GM12878 (cell line): ENCODE measurements around the gene HIF3A. TPM values are rescaled to one million over a fixed set of nuclear protein-coding genes. Genes with fewer than 3 reads are reported as not detected.

Source experiments
- ATAC-seq: fragments of 200-7000 bp; cut with Tn5 transposase; 3 replicates; pipeline ENCODE4 v1.9.1; 2020; ENCODE audit warnings: mild to moderate bottlenecking, moderate library complexity
- BruUV-seq: library from RNA; stranded (reverse); fragments of 400-500 nt; replicated peaks from 2 replicates; lab custom pipeline; 2021; lab: Mats Ljungman, UMichigan
- CTCF ChIA-PET: fragments of 300-600 bp; sonication (Branson Sonifier 250); formaldehyde crosslinking; extraction: SDS; loops from one replicate; lab custom pipeline; 2021; ENCODE audit warnings: inconsistent platforms; lab: Yijun Ruan, JAX
- POLR2A ChIA-PET: fragments of 350-600 bp; formaldehyde crosslinking; extraction: SDS; loops from one replicate; lab custom pipeline; 2021; ENCODE audit warnings: inconsistent platforms; lab: Charles Lee
- RAD21 ChIA-PET: fragments of 300-600 bp; sonication (Branson Sonifier 250); formaldehyde crosslinking; loops from one replicate; lab custom pipeline; 2023; ENCODE audit warnings: antibody characterized with exemption; ENCODE audit not compliant: unreplicated experiment; lab: Charles Lee
- SMC1A ChIA-PET: fragments of 300-600 bp; sonication (Branson Sonifier 250); formaldehyde crosslinking; loops from one replicate; lab custom pipeline; 2023; ENCODE audit not compliant: unreplicated experiment, uncharacterized antibody; lab: Charles Lee
- DNase-seq: peaks from one replicate; pipeline ENCODE4 v3.0.0-alpha.2; 2011; ENCODE audit warnings: low read depth, low spot score
- FAIRE-seq: peaks from 3 replicates; lab custom pipeline; 2011; peaks lifted over from hg19 to GRCh38; lab: Jason Lieb, UNC
- H2AFZ ChIP-seq: 2 replicates; pipeline ENCODE4 v1.6.0; 2011; ENCODE audit warnings: low read depth, low read length, control low read depth; ENCODE audit not compliant: control insufficient read depth
- H3K27ac ChIP-seq: 2 replicates; pipeline ENCODE4 v1.5.1; 2011; ENCODE audit warnings: control low read depth; ENCODE audit not compliant: control insufficient read depth, insufficient read depth
- H3K27me3 ChIP-seq, 2 experiments: replicated peaks in 1 of 2; 2 replicates each; pipeline versions ENCODE4 v1.6.0 to v1.6.1; 2011; ENCODE audit warnings: low read length in 1 of 2; ENCODE audit not compliant: control insufficient read depth in 2 of 2, insufficient read depth in 2 of 2
- H3K36me3 ChIP-seq, 2 experiments: 2 replicates each; pipeline ENCODE4 v1.5.1; 2011; ENCODE audit warnings: low read length in 1 of 2; ENCODE audit not compliant: control insufficient read depth in 2 of 2, insufficient read depth in 2 of 2
- H3K4me1 ChIP-seq: 2 replicates; pipeline ENCODE4 v1.6.1; 2011; ENCODE audit warnings: mild to moderate bottlenecking, low read length, moderate library complexity, mixed read lengths; ENCODE audit not compliant: control insufficient read depth, insufficient read depth
- H3K4me2 ChIP-seq: 2 replicates; pipeline ENCODE4 v1.6.0; 2011; ENCODE audit warnings: control low read depth; ENCODE audit not compliant: control insufficient read depth, insufficient read depth
- H3K4me3 ChIP-seq: fragments of 200-600 bp; sonication (generic); 2 replicates; pipeline ENCODE4 v1.5.1; 2016
- H3K79me2 ChIP-seq: 2 replicates; pipeline ENCODE4 v1.6.0; 2011; ENCODE audit warnings: low read length; ENCODE audit not compliant: control insufficient read depth, insufficient read depth
- H3K9ac ChIP-seq: 2 replicates; pipeline ENCODE4 v1.8.0; 2011; ENCODE audit warnings: low read length, control low read depth, mixed read lengths; ENCODE audit not compliant: control insufficient read depth, insufficient read depth
- H3K9me3 ChIP-seq: replicated peaks from 3 replicates; pipeline ENCODE4 v1.5.1; 2011; ENCODE audit warnings: mild to moderate bottlenecking, low read length; ENCODE audit not compliant: control insufficient read depth, insufficient read depth
- H4K20me1 ChIP-seq: 2 replicates; pipeline ENCODE4 v1.6.0; 2011; ENCODE audit not compliant: control insufficient read depth, insufficient read depth
- CHD4 ChIP-seq: fragments of 200-600 bp; sonication (generic); IDR thresholded peaks from 2 replicates; pipeline ENCODE4 v1.6.1; 2016; ENCODE audit warnings: mild to moderate bottlenecking
- FOXK2 ChIP-seq: fragments of 450-650 bp; IDR thresholded peaks from 2 replicates; pipeline ENCODE4 v1.6.1; 2017; ENCODE audit warnings: mild to moderate bottlenecking, moderate library complexity
- GABPA ChIP-seq: IDR thresholded peaks from 2 replicates; pipeline ENCODE4 v1.6.1; 2014; ENCODE audit warnings: antibody characterized with exemption, low read depth, mild to moderate bottlenecking, inconsistent platforms
- IKZF1 ChIP-seq: fragments of 450-650 bp; conservative IDR thresholded peaks from 2 replicates; pipeline ENCODE4 v1.6.1; 2017; ENCODE audit warnings: antibody characterized with exemption, mild to moderate bottlenecking
- JUNB ChIP-seq: IDR thresholded peaks from 2 replicates; pipeline ENCODE4 v1.6.1; 2016; ENCODE audit warnings: antibody characterized with exemption, mild to moderate bottlenecking
- MTA2 ChIP-seq: fragments of 450-650 bp; IDR thresholded peaks from 2 replicates; pipeline ENCODE4 v1.6.1; 2016; ENCODE audit warnings: low read depth, mild to moderate bottlenecking, moderate library complexity
- MTA3 ChIP-seq: IDR thresholded peaks from 2 replicates; pipeline ENCODE4 v1.6.1; 2012; ENCODE audit warnings: low read length, inconsistent platforms, borderline replicate concordance
- NFYB ChIP-seq: IDR thresholded peaks from 2 replicates; pipeline ENCODE4 v1.6.1; 2011; ENCODE audit warnings: low read depth, mild to moderate bottlenecking, low read length, improper control_type of control experiment, moderate library complexity; ENCODE audit not compliant: insufficient read depth
- NR2C1 ChIP-seq: fragments of 450-650 bp; IDR thresholded peaks from 2 replicates; pipeline ENCODE4 v1.6.1; 2017; ENCODE audit warnings: antibody characterized with exemption, mild to moderate bottlenecking, moderate library complexity
- NR2C2 ChIP-seq: IDR thresholded peaks from 2 replicates; pipeline ENCODE4 v1.6.1; 2011; ENCODE audit warnings: borderline replicate concordance, low read depth; ENCODE audit not compliant: control insufficient read depth, insufficient read length
- POLR2A ChIP-seq: IDR thresholded peaks from 2 replicates; pipeline ENCODE4 v1.6.1; 2011; ENCODE audit warnings: low read depth, mild to moderate bottlenecking, low read length
- SUPT20H ChIP-seq: IDR thresholded peaks from 2 replicates; pipeline ENCODE4 v1.6.1; 2011; ENCODE audit warnings: low read depth, mild to moderate bottlenecking, low read length, moderate library complexity, borderline replicate concordance; ENCODE audit not compliant: control insufficient read depth
- WRNIP1 ChIP-seq: IDR thresholded peaks from 2 replicates; pipeline ENCODE4 v1.6.1; 2011; ENCODE audit warnings: low read depth, low read length, improper control_type of control experiment, borderline replicate concordance
- ZBTB11 ChIP-seq: fragments of 450-650 bp; formaldehyde crosslinking; IDR thresholded peaks from 2 replicates; pipeline ENCODE4 v1.5.0; 2022; ENCODE audit warnings: mild to moderate bottlenecking, missing genetic modification characterization
- ZNF622 ChIP-seq: fragments of 450-650 bp; IDR thresholded peaks from 2 replicates; pipeline ENCODE4 v1.6.1; 2017; ENCODE audit warnings: mild to moderate bottlenecking, inconsistent platforms
- WGBS: methylation state at CpG from one replicate; pipeline ENCODE4 v1.1.6; 2016; ENCODE audit warnings: low lambda C conversion rate; ENCODE audit not compliant: insufficient replicate concordance, insufficient coverage; ENCODE audit errors: missing lambda C conversion rate; 5-methylcytosine and 5-hydroxymethylcytosine counted together
- in situ Hi-C: fragments of 300-500 bp; cut with MboI; formaldehyde crosslinking; loops from 9 replicates; pipeline ENCODE4 v1.14.3; 2018; ENCODE audit warnings: mixed read lengths
- intact Hi-C: fragments of 100-400 bp; cut with micrococcal nuclease; formaldehyde crosslinking; loops from one replicate; pipeline ENCODE4 v1.14.2; 2022; ENCODE audit not compliant: unreplicated experiment
- polyA plus RNA-seq, 11 experiments: library from polyadenylated mRNA; depleted of rRNA in 4 of 11; unstranded in 6 of 11; stranded (reverse) in 5 of 11; fragments of >200 nt; fragmentation: Nextera tagmentation in 4 of 11; fragmentation: Illumina TruSeq in 1 of 11; extraction: Ambion mirVana in 4 of 11; extraction: Trizol in 1 of 11; gene quantifications; 1 replicate in 1 of 11; 2 replicates in 10 of 11; pipeline versions ENCODE4 v1.2.1 to v1.2.3, GENCODE V29; 2011 to 2016; ENCODE audit warnings: inconsistent platforms in 2 of 11, missing spikeins in 2 of 11, low read depth in 1 of 11
- total RNA-seq, 4 experiments: library from RNA; depleted of rRNA in 3 of 4; stranded (reverse); fragments of >200 nt in 3 of 4; fragmentation: Illumina TruSeq in 1 of 4; extraction: Trizol in 1 of 4; gene quantifications; 2 replicates each; pipeline versions ENCODE4 v1.2.1 to v1.2.3, GENCODE V29; 2013 to 2021
- TF ChIP-seq, protein P1 (sequence below): fragments of 450-650 bp; IDR thresholded peaks from 2 replicates; pipeline ENCODE4 v1.6.1; 2017; ENCODE audit warnings: antibody characterized with exemption, mild to moderate bottlenecking, moderate library complexity

Gene HIF3A
- total and polyA plus RNA-seq, 10 of the 15 experiments (the other 5 are each of a cell fraction or from before 2014, with no cell fraction given) = 0.03 to 0.20 (median 0.06) TPM; not detected in 5

DNA sequence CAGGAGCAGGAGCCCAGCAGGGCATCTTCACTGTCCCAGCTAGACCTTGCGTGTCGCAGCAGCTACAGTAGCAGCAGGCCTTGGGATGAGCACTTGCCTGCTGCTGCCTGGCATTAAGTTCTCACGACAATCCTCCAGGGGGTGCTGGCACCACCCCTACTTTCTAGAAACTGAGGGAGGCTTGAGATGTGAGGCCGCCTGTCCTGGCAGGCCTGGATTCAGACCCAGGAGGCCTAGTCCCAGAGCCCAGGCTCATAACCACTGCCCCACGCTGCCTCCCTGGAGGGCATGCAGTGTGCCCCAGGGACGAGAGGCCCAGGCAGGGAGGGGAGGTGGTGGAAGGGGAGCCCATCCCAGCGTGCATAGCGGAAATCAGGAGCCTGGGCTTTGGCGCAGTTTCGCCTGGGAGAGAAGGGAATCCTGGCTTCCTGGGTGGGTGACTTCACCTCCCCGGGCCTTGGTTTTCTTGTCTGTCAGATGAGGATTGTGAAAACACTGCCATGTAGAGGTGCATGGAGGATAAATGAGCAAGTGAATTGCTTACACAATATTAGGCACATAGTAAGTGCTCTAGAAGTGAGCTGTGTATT lies 76.2 kb downstream of the HIF3A start:
- TF ChIP-seq ZBTB11 = no peak
- TF ChIP-seq FOXK2 = no peak
- no peak for TF ChIP-seq GABPA
- TF ChIP-seq NFYB = no peak
- TF ChIP-seq MTA3 = no peak
- TF ChIP-seq, protein P1, sequence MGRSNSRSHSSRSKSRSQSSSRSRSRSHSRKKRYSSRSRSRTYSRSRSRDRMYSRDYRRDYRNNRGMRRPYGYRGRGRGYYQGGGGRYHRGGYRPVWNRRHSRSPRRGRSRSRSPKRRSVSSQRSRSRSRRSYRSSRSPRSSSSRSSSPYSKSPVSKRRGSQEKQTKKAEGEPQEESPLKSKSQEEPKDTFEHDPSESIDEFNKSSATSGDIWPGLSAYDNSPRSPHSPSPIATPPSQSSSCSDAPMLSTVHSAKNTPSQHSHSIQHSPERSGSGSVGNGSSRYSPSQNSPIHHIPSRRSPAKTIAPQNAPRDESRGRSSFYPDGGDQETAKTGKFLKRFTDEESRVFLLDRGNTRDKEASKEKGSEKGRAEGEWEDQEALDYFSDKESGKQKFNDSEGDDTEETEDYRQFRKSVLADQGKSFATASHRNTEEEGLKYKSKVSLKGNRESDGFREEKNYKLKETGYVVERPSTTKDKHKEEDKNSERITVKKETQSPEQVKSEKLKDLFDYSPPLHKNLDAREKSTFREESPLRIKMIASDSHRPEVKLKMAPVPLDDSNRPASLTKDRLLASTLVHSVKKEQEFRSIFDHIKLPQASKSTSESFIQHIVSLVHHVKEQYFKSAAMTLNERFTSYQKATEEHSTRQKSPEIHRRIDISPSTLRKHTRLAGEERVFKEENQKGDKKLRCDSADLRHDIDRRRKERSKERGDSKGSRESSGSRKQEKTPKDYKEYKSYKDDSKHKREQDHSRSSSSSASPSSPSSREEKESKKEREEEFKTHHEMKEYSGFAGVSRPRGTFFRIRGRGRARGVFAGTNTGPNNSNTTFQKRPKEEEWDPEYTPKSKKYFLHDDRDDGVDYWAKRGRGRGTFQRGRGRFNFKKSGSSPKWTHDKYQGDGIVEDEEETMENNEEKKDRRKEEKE = no peak
- TF ChIP-seq POLR2A = no peak
- no peak for TF ChIP-seq ZNF622
- TF ChIP-seq SUPT20H = no peak
- TF ChIP-seq IKZF1 = no peak
- TF ChIP-seq WRNIP1 = no peak
- TF ChIP-seq MTA2 = no peak
- no peak for TF ChIP-seq JUNB
- no peak for TF ChIP-seq NR2C2
- no peak for TF ChIP-seq CHD4
- TF ChIP-seq NR2C1 = no peak
- Histone ChIP-seq H3K27ac (no peak overlapping the region), H3K36me3 (peaks cover 17 to 33% of the 10 kb centered on the region in 2 experiments; a peak in 3 of 4 replicates), H2AFZ (no peak overlapping the region), H3K27me3 (no peaks in the 10 kb centered on the region), H4K20me1 (peaks cover 3% of the 10 kb centered on the region; the same call in 1 of the 2 replicates), H3K4me3 (no peak overlapping the region), H3K79me2 (peaks cover 8% of the 10 kb centered on the region), H3K4me2 (no peak overlapping the region), H3K9ac (no peak overlapping the region), H3K9me3 (no peaks in the 10 kb centered on the region), H3K4me1 (peaks cover 7% of the 10 kb centered on the region)
- no TSS peak for BruUV-seq
- ChIA-PET CTCF (no interaction called here), SMC1A (no interaction called here), RAD21 (no interaction called here), POLR2A (no interaction called here)
- FAIRE-seq (no peak), DNase-seq (no peak), ATAC-seq (no peak)
- in situ Hi-C loops (no loop called here), intact Hi-C loops (no loop called here)
- WGBS = 94% methylated on average over 11 of the region's 11 CpGs
